HepG2 (cell line): ENCODE data around the gene PLCB2.

ENCODE experiments used
- REST ChIP-seq, 2 experiments: IDR thresholded peaks; 2 replicates each; pipeline ENCODE4 v1.6.1; 2011 to 2012; ENCODE audit warnings: low read length in 2 of 2, borderline replicate concordance in 1 of 2, low read depth in 1 of 2, mild to moderate bottlenecking in 1 of 2, moderate library complexity in 1 of 2
- ZBTB40 ChIP-seq, 2 experiments: fragments of 450-650 bp in 1 of 2; sonication (generic) in 1 of 2; formaldehyde crosslinking in 1 of 2; IDR thresholded peaks; 2 replicates each; pipeline versions ENCODE4 v1.6.1 to v1.8.0; 2016 to 2022; ENCODE audit warnings: antibody characterized with exemption in 1 of 2, mild to moderate bottlenecking in 1 of 2, missing genetic modification reagents in 1 of 2
- ZNF766 ChIP-seq: sonication (generic); formaldehyde crosslinking; IDR thresholded peaks from 2 replicates; pipeline ENCODE4 v1.5.0; 2020; ENCODE audit warnings: missing genetic modification reagents, borderline replicate concordance
- TF ChIP-seq, protein P1 (sequence below): sonication (generic); formaldehyde crosslinking; IDR thresholded peaks from 2 replicates; pipeline ENCODE4 v1.5.0; 2020; ENCODE audit warnings: mild to moderate bottlenecking, missing genetic modification reagents, moderate library complexity

GRCh38 chr15:40334541-40334940 is 26.8 kb upstream of the PLCB2 start:
- TF ChIP-seq, protein P1, sequence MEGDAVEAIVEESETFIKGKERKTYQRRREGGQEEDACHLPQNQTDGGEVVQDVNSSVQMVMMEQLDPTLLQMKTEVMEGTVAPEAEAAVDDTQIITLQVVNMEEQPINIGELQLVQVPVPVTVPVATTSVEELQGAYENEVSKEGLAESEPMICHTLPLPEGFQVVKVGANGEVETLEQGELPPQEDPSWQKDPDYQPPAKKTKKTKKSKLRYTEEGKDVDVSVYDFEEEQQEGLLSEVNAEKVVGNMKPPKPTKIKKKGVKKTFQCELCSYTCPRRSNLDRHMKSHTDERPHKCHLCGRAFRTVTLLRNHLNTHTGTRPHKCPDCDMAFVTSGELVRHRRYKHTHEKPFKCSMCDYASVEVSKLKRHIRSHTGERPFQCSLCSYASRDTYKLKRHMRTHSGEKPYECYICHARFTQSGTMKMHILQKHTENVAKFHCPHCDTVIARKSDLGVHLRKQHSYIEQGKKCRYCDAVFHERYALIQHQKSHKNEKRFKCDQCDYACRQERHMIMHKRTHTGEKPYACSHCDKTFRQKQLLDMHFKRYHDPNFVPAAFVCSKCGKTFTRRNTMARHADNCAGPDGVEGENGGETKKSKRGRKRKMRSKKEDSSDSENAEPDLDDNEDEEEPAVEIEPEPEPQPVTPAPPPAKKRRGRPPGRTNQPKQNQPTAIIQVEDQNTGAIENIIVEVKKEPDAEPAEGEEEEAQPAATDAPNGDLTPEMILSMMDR: no peak
- TF ChIP-seq REST (IDR thresholded peaks at IDR 0.05; ENCODE audit: borderline replicate concordance in 1 of 2, low read depth in 1 of 2, low read length in 2 of 2): no peak
- TF ChIP-seq ZBTB40 (IDR thresholded peaks at IDR 0.05): no peak
- no peak for TF ChIP-seq ZBTB40 (CRISPR knock-in tag; IDR thresholded peaks at IDR 0.05)
- no peak for TF ChIP-seq ZNF766 (CRISPR knock-in tag)
